Esophagus squamous epithelium (tissue), 4 donors: ENCODE data around the gene FGF14.

ENCODE experiments used
- POLR2A ChIP-seq, 4 donors: fragments of 450-650 bp; IDR thresholded peaks; one replicate each; pipeline ENCODE4 v1.6.1; 2017; ENCODE audit warnings: antibody characterized with exemption in 4 of 4, mild to moderate bottlenecking in 4 of 4, moderate library complexity in 3 of 4
- TF ChIP-seq, protein P1 (sequence below), 6 experiments: fragments of 450-650 bp in 4 of 6; fragments of 200-600 bp in 2 of 6; sonication (generic) in 2 of 6; IDR thresholded peaks; one replicate each; pipeline ENCODE4 v1.5.1; 2016 to 2019; ENCODE audit warnings: antibody characterized with exemption in 6 of 6, mild to moderate bottlenecking in 4 of 6, moderate library complexity in 4 of 6

DNA sequence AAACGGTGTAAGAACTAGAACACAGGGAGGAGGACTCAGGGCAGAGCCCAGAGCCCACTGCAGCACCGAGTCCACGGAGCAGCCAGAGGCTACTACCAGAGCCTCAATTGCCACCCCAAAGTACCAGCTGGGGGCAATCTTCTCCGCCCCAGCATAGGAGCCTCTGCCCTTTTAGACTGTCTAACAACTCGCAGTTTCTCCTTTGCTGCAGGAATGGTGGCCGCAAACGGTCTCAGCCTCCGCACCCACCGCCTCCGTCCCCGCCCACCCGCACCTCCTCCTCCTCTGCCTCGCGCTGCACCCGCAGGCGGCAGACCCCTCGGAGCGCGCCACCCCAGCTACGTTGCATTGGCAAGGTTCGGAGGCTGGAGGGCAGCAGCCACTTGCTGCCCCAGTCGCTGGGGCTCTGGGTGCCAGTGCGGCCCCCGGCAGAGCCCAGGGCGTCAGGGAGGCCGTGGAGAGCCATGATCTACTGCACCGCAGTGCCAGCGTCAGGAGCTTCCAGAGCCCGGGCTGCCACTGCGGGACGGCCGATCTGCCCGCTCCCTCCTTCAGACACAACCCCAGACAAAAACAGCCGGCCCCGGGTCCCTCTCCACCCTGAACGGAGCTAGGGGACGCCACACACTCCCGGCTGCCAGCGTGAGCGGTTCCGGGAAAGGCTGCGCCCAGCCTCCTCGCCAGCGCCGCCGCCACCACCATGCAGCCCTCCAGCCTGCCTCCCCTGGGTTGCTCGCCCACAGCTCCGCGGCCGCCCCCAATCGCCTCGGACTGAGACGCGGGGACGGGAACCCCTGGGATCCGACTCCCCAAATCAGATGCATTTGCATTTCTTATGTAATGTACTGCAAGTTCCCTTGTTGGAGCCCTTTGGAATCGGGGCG, 1.8 kb downstream of the FGF14 start:
- TF ChIP-seq, protein P1, sequence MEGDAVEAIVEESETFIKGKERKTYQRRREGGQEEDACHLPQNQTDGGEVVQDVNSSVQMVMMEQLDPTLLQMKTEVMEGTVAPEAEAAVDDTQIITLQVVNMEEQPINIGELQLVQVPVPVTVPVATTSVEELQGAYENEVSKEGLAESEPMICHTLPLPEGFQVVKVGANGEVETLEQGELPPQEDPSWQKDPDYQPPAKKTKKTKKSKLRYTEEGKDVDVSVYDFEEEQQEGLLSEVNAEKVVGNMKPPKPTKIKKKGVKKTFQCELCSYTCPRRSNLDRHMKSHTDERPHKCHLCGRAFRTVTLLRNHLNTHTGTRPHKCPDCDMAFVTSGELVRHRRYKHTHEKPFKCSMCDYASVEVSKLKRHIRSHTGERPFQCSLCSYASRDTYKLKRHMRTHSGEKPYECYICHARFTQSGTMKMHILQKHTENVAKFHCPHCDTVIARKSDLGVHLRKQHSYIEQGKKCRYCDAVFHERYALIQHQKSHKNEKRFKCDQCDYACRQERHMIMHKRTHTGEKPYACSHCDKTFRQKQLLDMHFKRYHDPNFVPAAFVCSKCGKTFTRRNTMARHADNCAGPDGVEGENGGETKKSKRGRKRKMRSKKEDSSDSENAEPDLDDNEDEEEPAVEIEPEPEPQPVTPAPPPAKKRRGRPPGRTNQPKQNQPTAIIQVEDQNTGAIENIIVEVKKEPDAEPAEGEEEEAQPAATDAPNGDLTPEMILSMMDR (IDR thresholded peaks at IDR 0.05) = peak in 1 of 6 experiments; percentile 11
- no peak for TF ChIP-seq POLR2A (IDR thresholded peaks at IDR 0.05)
